ENCODE measurements around the gene LUC7L3.
"Not testable (repeated sequence)": the region's sequence is repeated elsewhere in the genome, so short reads cannot be mapped to it uniquely, and the experiment has no call there.

Gene LUC7L3

GRCh38 chr17:50686494-50687199 is 32.8 kb upstream of the LUC7L3 start:
- no peak for DNase-seq

- no peak for DNase-seq
Measured at GRCh38 chr17:50687200-50688066, 32.0 kb upstream of the LUC7L3 start.

GRCh38 chr17:50688245-50688644 is 31.2 kb upstream of the LUC7L3 start:
- no peak for DNase-seq

- no peak for DNase-seq
Measured at GRCh38 chr17:50689251-50689650, 30.2 kb upstream of the LUC7L3 start.

GRCh38 chr17:50689956-50690886 is 29.2 kb upstream of the LUC7L3 start:
- no peak for DNase-seq

GRCh38 chr17:50690887-50691549 is 28.4 kb upstream of the LUC7L3 start:
- DNase-seq = no peak

GRCh38 chr17:50691550-50692447 is 27.6 kb upstream of the LUC7L3 start:
- no peak for DNase-seq

- no peak for DNase-seq
Measured at GRCh38 chr17:50692448-50693035, 26.9 kb upstream of the LUC7L3 start.

- DNase-seq = no peak
Measured at GRCh38 chr17:50693036-50693682, 26.2 kb upstream of the LUC7L3 start.

- DNase-seq = no peak
Measured at GRCh38 chr17:50696365-50696879, 23.0 kb upstream of the LUC7L3 start.

GRCh38 chr17:50697062-50697461 is 22.3 kb upstream of the LUC7L3 start:
- no peak for DNase-seq

GRCh38 chr17:50697663-50698272 is 21.6 kb upstream of the LUC7L3 start:
- DNase-seq = no peak

- no peak for DNase-seq
Measured at GRCh38 chr17:50699410-50699809, 20.0 kb upstream of the LUC7L3 start.

GRCh38 chr17:50703162-50703561 is 16.2 kb upstream of the LUC7L3 start:
- DNase-seq = no peak

- DNase-seq = peak; percentile 94
Measured at GRCh38 chr17:50707289-50708049, 11.9 kb upstream of the LUC7L3 start, which contains the start of gene ANKRD40. Gene ANKRD40 (minus strand): TSS chr17:50707914. CDS start chr17:50707654, 260 bp downstream.

- DNase-seq = no peak
Measured at GRCh38 chr17:50708050-50709000, 11.1 kb upstream of the LUC7L3 start.

GRCh38 chr17:50709053-50709452 is 10.3 kb upstream of the LUC7L3 start:
- not testable (repeated sequence) for DNase-seq

- DNase-seq = no peak
Measured at GRCh38 chr17:50710025-50710424, 9.4 kb upstream of the LUC7L3 start.
